Astrocyte of the cerebellum (primary cell): Measurements from ENCODE around the gene SLC10A3.

Source experiments
- DNase-seq: peaks from one replicate; pipeline ENCODE4 v3.0.0-alpha.2; 2011; ENCODE audit warnings: low read depth
- H3K4me3 ChIP-seq: 2 replicates; pipeline ENCODE4 v1.5.1; 2011; ENCODE audit warnings: mild to moderate bottlenecking, low read depth, low read length, moderate library complexity
- in situ Hi-C: cut with HindIII; loops from 2 replicates; pipeline ENCODE4 v1.10.0; 2017; ENCODE audit warnings: low sequenced_read_pairs
- TF ChIP-seq, protein P1 (sequence below): IDR thresholded peaks from 2 replicates; pipeline ENCODE4 v1.5.1; 2012; ENCODE audit warnings: low read length, low read depth, moderate library complexity, mild to moderate bottlenecking; ENCODE audit errors: missing control alignments

SLC10A3 gene

DNA sequence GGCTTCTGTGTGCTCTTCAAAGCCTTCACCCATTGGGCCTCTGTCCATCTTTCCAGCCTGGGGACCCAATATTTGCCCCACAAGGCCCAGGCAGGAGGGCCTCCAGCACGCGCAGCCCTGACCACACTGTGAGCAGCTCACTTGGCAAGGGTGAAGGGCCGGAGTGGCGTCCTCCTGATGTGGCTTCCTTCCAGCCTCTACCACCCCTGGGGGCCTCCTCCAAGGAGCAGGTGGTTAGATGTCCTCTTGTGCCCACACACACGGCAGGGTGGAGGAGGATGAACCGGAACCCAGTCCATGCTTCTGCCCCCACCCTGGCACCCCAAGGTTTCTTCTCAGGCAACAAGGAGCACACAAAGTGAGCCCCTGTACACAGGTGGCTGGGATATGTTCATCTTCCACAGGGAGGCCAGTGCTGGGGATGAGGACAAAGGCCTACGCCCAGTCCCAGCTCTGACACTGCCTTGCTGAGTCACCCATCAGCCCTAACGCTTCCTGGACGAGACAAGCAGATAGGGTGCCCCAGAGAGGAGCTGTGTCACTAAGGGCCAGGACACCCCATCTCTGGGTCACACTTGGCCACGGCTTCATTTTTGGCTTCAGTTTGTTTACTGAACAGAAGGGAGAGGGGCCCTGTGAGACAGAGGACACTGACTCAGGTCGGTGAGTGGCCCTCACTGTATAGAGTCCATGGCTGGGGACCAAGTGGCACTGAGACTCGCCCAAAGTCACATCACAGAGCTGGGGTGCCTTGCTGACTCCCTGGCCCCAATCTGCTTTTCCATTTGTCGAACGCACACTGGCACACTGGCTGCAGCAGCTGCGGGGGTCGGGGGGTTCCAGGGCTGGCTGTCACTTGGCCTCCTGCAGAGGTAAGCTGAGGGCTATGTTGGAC lies 5.9 kb downstream of the SLC10A3 start:
- in situ Hi-C loops, result loop anchor here (5.0 kb wide), 1 partner anchor 37 kb away; no protein-coding TSS in a partner anchor
- TF ChIP-seq, protein P1, sequence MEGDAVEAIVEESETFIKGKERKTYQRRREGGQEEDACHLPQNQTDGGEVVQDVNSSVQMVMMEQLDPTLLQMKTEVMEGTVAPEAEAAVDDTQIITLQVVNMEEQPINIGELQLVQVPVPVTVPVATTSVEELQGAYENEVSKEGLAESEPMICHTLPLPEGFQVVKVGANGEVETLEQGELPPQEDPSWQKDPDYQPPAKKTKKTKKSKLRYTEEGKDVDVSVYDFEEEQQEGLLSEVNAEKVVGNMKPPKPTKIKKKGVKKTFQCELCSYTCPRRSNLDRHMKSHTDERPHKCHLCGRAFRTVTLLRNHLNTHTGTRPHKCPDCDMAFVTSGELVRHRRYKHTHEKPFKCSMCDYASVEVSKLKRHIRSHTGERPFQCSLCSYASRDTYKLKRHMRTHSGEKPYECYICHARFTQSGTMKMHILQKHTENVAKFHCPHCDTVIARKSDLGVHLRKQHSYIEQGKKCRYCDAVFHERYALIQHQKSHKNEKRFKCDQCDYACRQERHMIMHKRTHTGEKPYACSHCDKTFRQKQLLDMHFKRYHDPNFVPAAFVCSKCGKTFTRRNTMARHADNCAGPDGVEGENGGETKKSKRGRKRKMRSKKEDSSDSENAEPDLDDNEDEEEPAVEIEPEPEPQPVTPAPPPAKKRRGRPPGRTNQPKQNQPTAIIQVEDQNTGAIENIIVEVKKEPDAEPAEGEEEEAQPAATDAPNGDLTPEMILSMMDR, result no peak
- H3K4me3 ChIP-seq, result no peak overlapping the region
- no peak for DNase-seq

DNA sequence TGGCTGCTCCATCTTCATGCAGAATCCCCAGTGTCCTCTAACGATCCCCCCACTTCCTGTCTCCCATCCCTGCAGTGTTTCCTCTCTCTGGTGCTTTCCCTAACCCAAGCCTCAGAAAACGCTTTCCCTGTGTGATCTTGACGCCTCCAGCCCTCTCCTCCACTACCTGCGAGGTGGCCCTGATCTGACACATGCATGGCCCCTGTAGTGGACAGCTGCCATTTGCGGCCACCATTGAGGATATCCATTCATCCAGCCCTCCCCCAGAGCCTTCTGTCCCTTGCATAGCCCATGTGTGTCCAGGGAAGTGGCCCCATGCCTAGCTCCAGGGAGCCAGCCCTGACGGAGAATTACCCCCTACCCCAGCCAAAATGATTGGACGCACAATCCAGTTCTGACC lies 7.1 kb downstream of the SLC10A3 start:
- TF ChIP-seq, protein P1, result no peak
- H3K4me3 ChIP-seq, result no peak overlapping the region
- DNase-seq, result no peak
- in situ Hi-C loops, result no loop called here

GRCh38 chrX:154482786-154483185 lies 7.6 kb downstream of the SLC10A3 start:
- TF ChIP-seq, protein P1, result no peak
- H3K4me3 ChIP-seq, result no peak overlapping the region
- DNase-seq, result no peak
- in situ Hi-C loops, result no loop called here

- H3K4me3 ChIP-seq, result no peak overlapping the region
- in situ Hi-C loops, result no loop called here
- TF ChIP-seq, protein P1, result no peak
- no peak for DNase-seq
Observed at GRCh38 chrX:154481911-154482601, 8.4 kb downstream of the SLC10A3 start.

GRCh38 chrX:154481195-154481594 lies 9.2 kb downstream of the SLC10A3 start:
- in situ Hi-C loops, result no loop called here

More at GRCh38 chrX:154481195-154481594, 9.2 kb downstream of the SLC10A3 start:
- H3K4me3 ChIP-seq, result no peak overlapping the region
- DNase-seq, result no peak
- TF ChIP-seq, protein P1, result no peak
